ENCODE measurements around the gene KIF1B.

The KIF1B gene

GRCh38 chr1:10209905-10210810, at the start of gene KIF1B:
TSS of gene KIF1B (plus strand) at chr1:10210570. CDS start at chr1:10232329, 21,759 bp downstream.
- ATAC-seq (ENCODE audit: low read depth) (peak; percentile 96), DNase-seq (ENCODE audit: low spot score in 2 of 2) (peak; percentile 97)
- Mint-ChIP-seq H3K27me3 (peaks cover 1% of the 10 kb centered on the region), H3K36me3 (no peaks in the 10 kb centered on the region), H3K9me3 (no peaks in the 10 kb centered on the region), H3K4me3 (peak within 1 kb of the TSS; percentile 90), H3K27ac (peak within 1 kb of the TSS; percentile 81), H3K4me1 (peaks cover 24% of the 10 kb centered on the region)

DNA sequence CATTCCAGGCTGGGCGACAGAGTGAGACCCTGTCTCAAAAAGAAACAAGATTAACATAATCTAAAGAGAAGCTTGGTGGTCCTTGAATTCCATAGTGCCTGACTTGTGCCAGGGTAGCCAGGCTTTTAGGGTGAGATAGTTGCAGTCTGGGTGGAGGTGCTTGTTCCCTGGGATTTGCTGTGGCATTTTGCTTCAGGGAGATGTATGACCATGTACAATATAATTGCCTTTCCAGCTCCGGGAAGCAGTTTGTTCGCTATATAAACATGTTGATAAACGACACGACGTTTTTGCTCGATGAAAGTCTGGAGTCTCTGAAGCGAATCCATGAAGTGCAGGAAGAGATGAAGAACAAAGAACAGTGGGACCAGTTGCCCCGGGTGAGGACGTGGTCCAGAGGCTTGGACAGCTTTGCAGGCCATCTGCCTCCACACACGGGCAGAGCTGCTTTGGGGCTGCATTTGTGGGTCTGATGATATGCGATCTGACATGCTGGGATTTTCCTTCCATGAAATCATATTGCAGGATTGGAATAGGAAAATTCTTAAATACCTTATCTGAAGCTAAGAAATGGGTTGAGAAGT, 49.4 kb upstream of the KIF1B start:
- DNase-seq (ENCODE audit: low spot score in 2 of 2) (no peak), ATAC-seq (ENCODE audit: low read depth) (no peak)

DNA sequence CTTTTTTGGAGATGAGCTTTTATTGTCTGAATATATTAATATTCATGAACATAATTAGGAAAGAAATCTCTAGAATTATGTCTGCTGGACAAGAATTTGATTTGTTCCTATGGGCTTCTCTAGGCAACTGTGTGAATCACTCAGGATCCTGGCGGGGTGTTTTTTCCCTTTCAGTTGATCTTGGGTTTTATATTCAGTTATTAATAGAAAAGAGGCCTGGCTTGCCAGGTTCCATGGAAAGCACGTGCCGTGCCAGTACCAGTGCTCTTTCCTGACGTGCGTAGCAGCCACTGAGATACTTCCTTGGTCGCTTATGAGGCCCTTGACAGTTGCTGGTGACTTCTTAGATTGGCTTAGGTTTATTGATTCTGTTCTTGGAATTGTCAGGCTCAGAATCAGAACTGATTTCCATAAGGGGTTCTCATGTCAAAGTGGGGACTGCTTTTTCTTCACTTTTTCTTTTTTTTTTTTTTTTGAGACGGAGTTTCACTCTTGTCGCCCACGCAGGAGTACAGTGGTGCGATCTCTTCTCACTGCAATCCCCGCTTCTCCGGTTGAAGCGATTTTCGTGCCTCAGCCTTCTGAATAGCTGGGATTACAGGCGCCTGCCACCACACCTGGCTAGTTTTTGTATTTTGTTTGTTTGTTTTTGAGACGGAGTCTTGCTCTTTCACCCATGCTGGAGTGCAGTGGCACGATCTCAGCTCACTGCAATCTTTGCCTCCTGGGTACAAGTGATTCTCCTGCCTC, 48.7 kb upstream of the KIF1B start:
- Mint-ChIP-seq H3K9me3 (no peaks in the 10 kb centered on the region), H3K4me3 (no peak overlapping the region), H3K27me3 (no peaks in the 10 kb centered on the region), H3K4me1 (no peaks in the 10 kb centered on the region), H3K27ac (no peak overlapping the region), H3K36me3 (peaks cover 31% of the 10 kb centered on the region)
- ATAC-seq (ENCODE audit: low read depth) (no peak), DNase-seq (ENCODE audit: low spot score in 2 of 2) (no peak)

More for the DNA sequence above, 49.4 kb upstream of the KIF1B start:
- Mint-ChIP-seq H3K27me3 (no peaks in the 10 kb centered on the region), H3K4me1 (no peaks in the 10 kb centered on the region), H3K4me3 (no peak overlapping the region), H3K36me3 (peaks cover 29% of the 10 kb centered on the region), H3K9me3 (no peaks in the 10 kb centered on the region), H3K27ac (no peak overlapping the region)

- Mint-ChIP-seq H3K4me3 (no peak overlapping the region), H3K27ac (no peak overlapping the region), H3K27me3 (no peaks in the 10 kb centered on the region), H3K4me1 (no peaks in the 10 kb centered on the region), H3K36me3 (peaks cover 45% of the 10 kb centered on the region), H3K9me3 (no peaks in the 10 kb centered on the region)
- ATAC-seq (ENCODE audit: low read depth): no peak
- DNase-seq (ENCODE audit: low spot score in 2 of 2): no peak
These were observed 41.4 kb upstream of the KIF1B start for GRCh38 chr1:10168912-10169514.

DNA sequence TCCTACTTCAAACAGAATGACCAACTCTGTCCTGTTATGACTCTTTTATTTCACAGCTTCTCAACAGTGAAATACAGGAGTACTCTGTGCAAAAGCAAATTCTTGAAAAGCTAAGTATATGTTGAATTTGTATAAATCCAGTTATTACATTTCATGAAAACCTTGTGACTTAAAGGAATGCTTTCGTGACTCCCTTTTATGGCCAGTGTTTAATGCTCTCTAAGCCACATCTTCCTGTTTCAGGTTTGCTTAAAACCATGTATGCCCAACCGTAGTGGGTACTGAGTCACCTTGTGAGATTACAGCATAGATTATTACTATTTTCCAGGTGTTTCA, 40.2 kb upstream of the KIF1B start:
- H3K9me3 Mint-ChIP-seq: peaks cover 4% of the 10 kb centered on the region
- H3K27me3 Mint-ChIP-seq: no peaks in the 10 kb centered on the region
- H3K4me1 Mint-ChIP-seq: no peaks in the 10 kb centered on the region
- peaks cover 44% of the 10 kb centered on the region for H3K36me3 Mint-ChIP-seq
- ATAC-seq (ENCODE audit: low read depth) (no peak), DNase-seq (ENCODE audit: low spot score in 2 of 2) (no peak)
- peak overlapping the region; percentile 57 for H3K27ac Mint-ChIP-seq
- no peak overlapping the region for H3K4me3 Mint-ChIP-seq

- ATAC-seq (ENCODE audit: low read depth): no peak
- H3K4me3 Mint-ChIP-seq: no peak overlapping the region
These were observed 39.1 kb upstream of the KIF1B start for GRCh38 chr1:10171105-10171767.

DNA sequence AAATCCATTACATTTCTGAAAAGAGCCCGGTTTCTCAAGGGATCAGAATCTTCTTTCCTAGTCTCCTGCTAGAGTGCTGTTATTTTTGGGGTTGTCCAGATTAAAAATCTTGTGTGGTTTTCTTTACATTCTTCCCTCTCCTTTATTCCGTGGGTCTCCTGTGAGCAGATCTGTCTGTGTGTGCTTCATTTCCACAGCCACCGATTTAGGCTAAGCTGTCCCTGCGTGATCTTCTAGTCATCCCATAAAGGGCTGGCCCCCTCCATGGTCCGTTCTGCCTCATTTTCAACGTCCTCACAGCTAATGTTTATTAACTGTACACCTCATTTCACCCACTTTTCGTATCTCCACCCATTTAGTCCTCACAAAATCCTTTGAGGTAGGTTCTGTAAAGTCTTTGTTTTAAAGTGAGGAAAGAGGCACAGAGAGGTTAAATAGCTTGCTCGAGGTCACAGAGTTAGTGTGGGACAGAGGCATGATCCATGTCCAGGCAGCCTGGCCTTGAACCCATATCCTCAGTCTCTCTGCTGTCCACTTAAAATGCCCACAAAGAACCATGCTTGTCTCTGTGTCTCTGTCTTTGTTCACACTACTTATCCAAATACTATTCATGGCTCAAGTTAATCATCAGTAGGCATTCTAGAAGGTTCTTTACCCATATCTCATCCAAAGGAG, 38.2 kb upstream of the KIF1B start:
- H3K4me3 Mint-ChIP-seq: no peak overlapping the region
- no peak overlapping the region for H3K27ac Mint-ChIP-seq
- peaks cover 7% of the 10 kb centered on the region for H3K9me3 Mint-ChIP-seq
- no peaks in the 10 kb centered on the region for H3K27me3 Mint-ChIP-seq
- H3K36me3 Mint-ChIP-seq: peaks cover 40% of the 10 kb centered on the region
- no peak for DNase-seq (ENCODE audit: low spot score in 2 of 2)
- ATAC-seq (ENCODE audit: low read depth): no peak
- H3K4me1 Mint-ChIP-seq: no peaks in the 10 kb centered on the region

More at GRCh38 chr1:10171105-10171767, 39.1 kb upstream of the KIF1B start:
- Mint-ChIP-seq H3K36me3 (peaks cover 40% of the 10 kb centered on the region), H3K27ac (no peak overlapping the region), H3K4me1 (no peaks in the 10 kb centered on the region), H3K27me3 (no peaks in the 10 kb centered on the region), H3K9me3 (peaks cover 7% of the 10 kb centered on the region)
- DNase-seq (ENCODE audit: low spot score in 2 of 2): no peak

DNA sequence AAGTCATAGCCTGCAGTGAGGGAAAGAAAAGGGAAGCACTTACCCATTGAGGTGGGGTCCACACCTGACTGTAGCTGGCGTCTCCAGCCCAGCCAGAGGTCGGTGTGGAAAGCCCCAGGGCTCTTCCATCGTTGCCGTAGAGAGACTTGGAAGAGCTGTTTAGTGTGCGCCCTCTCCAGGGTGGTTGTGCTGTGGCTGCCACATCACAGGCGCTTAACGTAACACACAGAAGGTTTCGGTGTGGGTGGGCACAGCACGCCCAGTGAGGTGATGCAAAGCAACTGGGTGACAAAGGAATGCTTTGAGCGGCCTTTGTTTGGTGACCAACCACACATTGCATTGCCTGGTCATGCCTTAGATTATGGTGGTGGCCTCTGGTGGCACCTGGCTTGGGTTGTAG, 36.8 kb upstream of the KIF1B start:
- DNase-seq (ENCODE audit: low spot score in 2 of 2): no peak
- Mint-ChIP-seq H3K9me3 (peaks cover 7% of the 10 kb centered on the region), H3K27me3 (no peaks in the 10 kb centered on the region), H3K4me3 (no peak overlapping the region), H3K27ac (no peak overlapping the region), H3K36me3 (peaks cover 36% of the 10 kb centered on the region), H3K4me1 (no peaks in the 10 kb centered on the region)
- peak; percentile 84 for ATAC-seq (ENCODE audit: low read depth)

- Mint-ChIP-seq H3K4me3 (no peak overlapping the region), H3K27me3 (no peaks in the 10 kb centered on the region), H3K36me3 (peaks cover 31% of the 10 kb centered on the region), H3K4me1 (no peaks in the 10 kb centered on the region), H3K9me3 (peaks cover 7% of the 10 kb centered on the region), H3K27ac (no peak overlapping the region)
- ATAC-seq (ENCODE audit: low read depth): no peak
- no peak for DNase-seq (ENCODE audit: low spot score in 2 of 2)
These were observed 32.5 kb upstream of the KIF1B start for GRCh38 chr1:10177876-10178275.

DNA sequence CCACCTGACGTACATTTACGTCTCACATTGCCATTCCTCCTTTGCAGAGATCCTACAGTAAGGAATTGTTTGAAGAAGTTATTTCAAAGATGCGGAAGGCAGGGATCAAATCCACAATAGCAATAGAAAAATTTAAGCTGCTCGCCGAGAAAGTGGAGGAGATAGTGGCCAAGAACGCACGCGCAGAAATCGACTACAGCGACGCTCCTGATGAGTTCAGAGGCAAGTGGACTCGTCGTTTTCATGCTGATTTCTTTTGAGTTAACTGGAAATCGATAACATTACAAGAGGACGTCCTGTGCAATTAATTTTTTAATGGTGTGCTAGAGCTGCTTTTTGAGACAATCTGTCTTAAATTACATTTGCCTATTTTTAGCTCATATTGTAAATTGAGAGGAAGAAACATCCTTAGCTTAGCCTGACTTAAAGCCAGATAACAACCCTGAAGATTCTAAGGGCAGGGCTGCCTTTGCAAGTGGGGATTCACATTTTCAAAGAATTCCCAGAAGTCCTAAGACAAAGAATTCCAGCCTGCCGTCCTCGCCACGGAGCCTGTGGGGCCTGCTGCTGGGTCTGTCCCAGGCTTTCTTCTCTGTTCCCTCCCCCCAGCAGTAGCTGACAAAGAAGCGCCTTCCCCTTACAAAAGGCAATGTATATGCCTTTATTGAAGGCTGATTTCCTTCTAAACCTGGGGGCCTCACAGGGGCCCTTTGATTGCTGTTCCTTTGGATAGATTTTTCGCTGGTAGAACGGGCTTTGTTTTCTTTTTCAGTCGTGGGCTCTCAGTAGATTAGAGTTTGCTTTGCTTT, 31.6 kb upstream of the KIF1B start:
- H3K4me1 Mint-ChIP-seq: no peaks in the 10 kb centered on the region
- H3K27me3 Mint-ChIP-seq: no peaks in the 10 kb centered on the region
- DNase-seq (ENCODE audit: low spot score in 2 of 2) (no peak), ATAC-seq (ENCODE audit: low read depth) (no peak)
- peak overlapping the region; percentile 50 for H3K27ac Mint-ChIP-seq
- H3K4me3 Mint-ChIP-seq: no peak overlapping the region
- H3K9me3 Mint-ChIP-seq: peaks cover 7% of the 10 kb centered on the region
- H3K36me3 Mint-ChIP-seq: peaks cover 29% of the 10 kb centered on the region

DNA sequence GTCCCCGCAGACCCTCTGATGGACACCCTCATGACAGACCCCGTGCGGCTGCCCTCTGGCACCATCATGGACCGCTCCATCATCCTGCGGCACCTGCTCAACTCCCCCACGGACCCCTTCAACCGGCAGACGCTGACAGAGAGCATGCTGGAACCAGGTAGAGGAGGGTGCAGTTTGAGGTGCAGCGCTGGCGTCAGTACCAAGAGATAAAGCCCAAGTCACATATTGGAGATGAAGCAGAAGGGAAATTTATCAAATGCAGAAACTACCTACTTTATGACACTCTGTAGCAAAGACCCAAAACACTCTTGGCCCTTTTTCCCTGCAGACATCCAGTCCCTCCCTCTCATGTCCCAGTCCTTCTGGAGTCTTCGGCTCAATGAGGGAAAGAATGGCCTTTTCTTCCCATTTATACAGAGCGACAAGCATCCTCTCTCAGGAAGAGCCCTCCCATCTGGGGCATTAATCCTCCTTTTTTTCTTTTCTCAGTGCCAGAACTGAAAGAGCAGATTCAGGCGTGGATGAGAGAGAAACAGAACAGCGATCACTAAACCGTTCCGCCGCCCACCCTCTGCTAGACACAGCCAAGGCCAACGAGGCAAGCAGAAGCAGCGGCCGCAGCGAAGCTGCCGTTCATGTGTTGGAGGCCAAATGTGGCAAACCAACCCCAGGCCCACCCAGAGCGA, 30.8 kb upstream of the KIF1B start:
- peak overlapping the region; percentile 69 for H3K27ac Mint-ChIP-seq
- H3K4me1 Mint-ChIP-seq: no peaks in the 10 kb centered on the region
- no peak for ATAC-seq (ENCODE audit: low read depth)
- peaks cover 28% of the 10 kb centered on the region for H3K36me3 Mint-ChIP-seq
- H3K27me3 Mint-ChIP-seq: no peaks in the 10 kb centered on the region
- peaks cover 7% of the 10 kb centered on the region for H3K9me3 Mint-ChIP-seq
- no peak overlapping the region for H3K4me3 Mint-ChIP-seq
- no peak for DNase-seq (ENCODE audit: low spot score in 2 of 2)

GRCh38 chr1:10181154-10181553, 29.2 kb upstream of the KIF1B start:
- Mint-ChIP-seq H3K27ac (no peak overlapping the region), H3K4me3 (no peak overlapping the region), H3K9me3 (no peaks in the 10 kb centered on the region), H3K4me1 (no peaks in the 10 kb centered on the region), H3K27me3 (no peaks in the 10 kb centered on the region), H3K36me3 (peaks cover 19% of the 10 kb centered on the region)
- ATAC-seq (ENCODE audit: low read depth) (no peak), DNase-seq (ENCODE audit: low spot score in 2 of 2) (no peak)
